Stomach (tissue), 4 donors: ENCODE data around the gene MIF4GD.

Experiments
- CTCF ChIP-seq, 7 experiments: fragments of 450-650 bp in 4 of 7; fragments of 200-600 bp in 3 of 7; sonication (generic) in 3 of 7; IDR thresholded peaks; one replicate each; pipeline ENCODE4 v1.5.1; 2016 to 2019; ENCODE audit warnings: antibody characterized with exemption in 7 of 7, control low read depth in 2 of 7, mild to moderate bottlenecking in 1 of 7
- EP300 ChIP-seq: sonication (generic); formaldehyde crosslinking; IDR thresholded peaks from one replicate; pipeline ENCODE4 v1.6.1; 2017; ENCODE audit warnings: antibody characterized with exemption
- POLR2A ChIP-seq, 4 donors: fragments of 450-650 bp; IDR thresholded peaks; one replicate each; pipeline ENCODE4 v1.6.1; 2016; ENCODE audit warnings: antibody characterized with exemption in 4 of 4, control low read depth in 2 of 4, mild to moderate bottlenecking in 1 of 4, moderate library complexity in 1 of 4
- POLR2AphosphoS5 ChIP-seq, 3 donors: sonication (generic); formaldehyde crosslinking; IDR thresholded peaks; one replicate each; pipeline ENCODE4 v1.6.1; 2016; ENCODE audit warnings: antibody characterized with exemption in 3 of 3

GRCh38 chr17:75273977-75274708 is 3.1 kb upstream of the MIF4GD start:
- TF ChIP-seq POLR2A (IDR thresholded peaks at IDR 0.05) (no peak), CTCF (IDR thresholded peaks at IDR 0.05) (no peak), POLR2AphosphoS5 (IDR thresholded peaks at IDR 0.05) (no peak), EP300 (no peak)
